Loucy (cell line): ENCODE results near the gene ADAP2.

ENCODE experiments used
- CTCF ChIP-seq: fragments of 200-600 bp; sonication (generic); conservative IDR thresholded peaks from 2 replicates; pipeline ENCODE4 v1.5.1; 2014; ENCODE audit warnings: mild to moderate bottlenecking, antibody characterized with exemption, low read length
- EZH2phosphoT487 ChIP-seq: fragments of 200-600 bp; IDR thresholded peaks from 2 replicates; pipeline ENCODE4 v1.6.1; 2018; ENCODE audit warnings: antibody characterized with exemption, mild to moderate bottlenecking, moderate library complexity, borderline replicate concordance

GRCh38 chr17:30926516-30926915 lies 4.8 kb downstream of the ADAP2 start:
- TF ChIP-seq CTCF (no peak), EZH2phosphoT487 (no peak)
